ENCODE results near the gene SLC13A3. TPM values are rescaled to one million over a fixed set of nuclear protein-coding genes. Genes with fewer than 3 reads are reported as not detected.

The SLC13A3 gene
- total RNA-seq, 1 experiment from 2014 or later = 1.7 TPM

GRCh38 chr20:46652699-46653098 is 1.4 kb upstream of the SLC13A3 start:
- no peak for DNase-seq (ENCODE audit: low read depth)

DNA sequence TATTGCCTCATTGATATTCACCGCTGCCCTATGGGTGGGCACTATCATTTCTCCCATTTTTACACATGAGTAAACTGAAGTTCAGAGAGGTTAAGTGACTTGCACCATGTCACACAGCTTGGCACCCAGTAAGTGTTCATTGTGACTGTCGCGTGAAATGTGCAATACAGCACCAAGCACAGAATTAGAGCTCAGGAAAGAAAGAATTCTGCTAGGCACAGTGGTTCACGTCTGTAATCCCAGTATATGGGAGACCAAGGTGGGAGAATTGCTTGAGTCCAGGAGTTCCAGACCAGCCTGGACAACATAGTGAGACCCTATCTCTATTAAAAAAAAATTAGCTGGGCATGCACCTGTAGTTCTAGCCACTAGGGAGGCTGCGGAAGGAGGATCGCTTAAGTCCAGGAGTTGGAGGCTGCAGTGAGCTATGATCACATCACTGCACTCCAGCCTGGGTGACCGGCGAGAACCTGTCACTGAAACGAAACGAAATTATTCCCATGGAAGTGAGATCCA is 626 bp downstream of the SLC13A3 start:
- DNase-seq (ENCODE audit: low read depth) = no peak

DNA sequence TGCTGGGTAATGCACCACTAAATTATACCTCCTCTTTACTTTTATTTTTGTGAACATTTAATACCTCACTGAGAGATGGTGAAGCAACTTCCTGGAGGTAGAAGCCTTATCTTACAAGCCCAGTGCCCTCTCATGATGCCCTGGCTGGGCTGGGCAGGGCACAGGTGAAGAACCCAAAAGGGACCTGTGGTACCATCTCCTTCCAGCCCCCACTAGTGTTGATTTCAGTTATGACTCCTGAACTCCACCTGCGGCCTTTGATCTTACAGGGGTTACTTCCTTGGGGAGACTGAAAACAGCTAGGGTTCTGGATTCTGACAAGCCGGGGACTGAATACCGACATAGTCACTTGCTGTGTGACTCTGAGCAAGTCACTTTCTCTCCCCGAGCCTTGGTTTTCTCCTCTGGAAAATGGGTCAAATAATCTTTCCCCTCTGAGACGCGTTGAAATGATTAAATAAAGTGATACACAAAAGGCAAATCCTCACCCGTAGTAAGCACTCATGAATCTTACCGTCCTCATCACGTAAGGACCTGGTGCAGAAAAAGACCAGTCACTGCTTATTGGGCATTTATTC is 1.2 kb downstream of the SLC13A3 start:
- no peak for DNase-seq (ENCODE audit: low read depth)

- no peak for DNase-seq (ENCODE audit: low read depth)
Measured at GRCh38 chr20:46649650-46649949, 1.7 kb downstream of the SLC13A3 start.

DNA sequence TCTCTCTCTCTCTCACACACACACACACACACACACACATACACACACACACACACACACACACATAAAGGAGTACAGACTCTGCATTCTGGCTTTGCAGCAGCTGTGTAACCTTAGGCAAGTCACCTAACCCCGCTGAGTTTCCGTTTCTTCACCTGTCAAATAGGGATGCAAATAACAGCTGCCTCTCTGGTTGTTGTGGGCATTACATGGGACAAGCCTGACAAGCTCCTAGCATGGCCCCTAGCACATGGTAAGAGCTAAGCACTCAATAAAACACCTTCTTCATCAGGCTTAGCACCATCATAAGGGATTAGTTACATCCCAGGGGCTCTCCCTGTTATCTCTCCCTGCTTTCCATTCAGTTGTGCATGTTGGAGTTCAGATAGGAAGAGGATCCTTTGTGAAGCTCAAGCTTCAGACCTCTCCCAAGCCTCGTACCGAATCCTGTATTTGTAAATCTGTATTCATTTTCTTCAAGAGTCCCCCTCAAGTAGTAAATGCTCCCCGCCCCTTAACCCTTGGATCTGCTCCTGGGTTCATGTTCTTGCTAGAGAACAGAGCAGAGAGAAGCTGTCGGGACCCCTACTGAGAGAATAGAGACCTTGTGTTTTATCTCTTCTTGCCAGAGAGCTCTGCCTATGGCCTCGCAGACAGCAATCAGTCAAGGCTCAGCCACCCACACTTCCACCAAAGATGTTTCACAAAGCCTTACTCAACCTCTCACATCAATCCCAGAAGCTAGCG is 2.2 kb downstream of the SLC13A3 start:
- no peak for DNase-seq (ENCODE audit: low read depth)

GRCh38 chr20:46647469-46647868 is 3.8 kb downstream of the SLC13A3 start:
- no peak for DNase-seq (ENCODE audit: low read depth)

- DNase-seq (ENCODE audit: low read depth) = no peak
Measured at GRCh38 chr20:46646659-46647380, 4.4 kb downstream of the SLC13A3 start.

GRCh38 chr20:46646122-46646521 is 5.1 kb downstream of the SLC13A3 start:
- DNase-seq (ENCODE audit: low read depth) = no peak

GRCh38 chr20:46644733-46645132 is 6.5 kb downstream of the SLC13A3 start:
- DNase-seq (ENCODE audit: low read depth) = no peak

DNA sequence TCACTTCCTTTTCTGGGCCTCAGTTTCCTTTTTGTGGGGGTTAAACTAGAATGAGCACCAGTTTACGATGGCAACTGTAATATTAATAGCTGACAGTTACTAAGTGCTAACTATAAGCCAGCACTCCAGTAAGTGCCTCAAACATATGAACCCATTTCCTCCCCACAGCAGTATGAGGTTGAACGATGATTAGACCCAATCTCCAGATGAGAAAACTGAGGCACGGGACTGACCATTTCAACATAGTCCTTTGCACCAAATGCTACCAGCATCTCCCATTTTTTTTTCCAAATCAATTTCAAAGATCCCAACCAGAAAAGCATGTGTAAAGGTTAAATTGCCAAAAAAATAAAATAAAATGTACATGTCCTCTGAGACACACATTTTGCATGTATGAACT is 7.1 kb downstream of the SLC13A3 start:
- no peak for DNase-seq (ENCODE audit: low read depth)

DNA sequence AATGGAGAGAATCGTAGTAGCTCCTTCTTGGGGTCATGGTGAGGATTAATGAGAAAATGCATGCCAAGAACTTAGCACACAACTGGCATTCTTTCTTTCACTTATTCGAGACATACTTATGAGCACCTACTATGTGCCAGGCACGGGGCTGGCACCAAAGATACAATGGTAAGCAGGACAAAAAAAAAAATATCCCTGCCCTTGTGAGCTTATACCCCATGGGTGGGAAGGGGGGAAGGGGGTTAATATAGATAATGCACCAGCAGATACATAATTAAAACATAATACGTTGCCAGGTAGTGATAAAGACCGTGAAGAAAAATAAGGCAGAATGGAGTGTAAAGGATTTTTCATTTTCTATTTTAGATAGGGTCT is 8.3 kb downstream of the SLC13A3 start:
- no peak for DNase-seq (ENCODE audit: low read depth)

DNA sequence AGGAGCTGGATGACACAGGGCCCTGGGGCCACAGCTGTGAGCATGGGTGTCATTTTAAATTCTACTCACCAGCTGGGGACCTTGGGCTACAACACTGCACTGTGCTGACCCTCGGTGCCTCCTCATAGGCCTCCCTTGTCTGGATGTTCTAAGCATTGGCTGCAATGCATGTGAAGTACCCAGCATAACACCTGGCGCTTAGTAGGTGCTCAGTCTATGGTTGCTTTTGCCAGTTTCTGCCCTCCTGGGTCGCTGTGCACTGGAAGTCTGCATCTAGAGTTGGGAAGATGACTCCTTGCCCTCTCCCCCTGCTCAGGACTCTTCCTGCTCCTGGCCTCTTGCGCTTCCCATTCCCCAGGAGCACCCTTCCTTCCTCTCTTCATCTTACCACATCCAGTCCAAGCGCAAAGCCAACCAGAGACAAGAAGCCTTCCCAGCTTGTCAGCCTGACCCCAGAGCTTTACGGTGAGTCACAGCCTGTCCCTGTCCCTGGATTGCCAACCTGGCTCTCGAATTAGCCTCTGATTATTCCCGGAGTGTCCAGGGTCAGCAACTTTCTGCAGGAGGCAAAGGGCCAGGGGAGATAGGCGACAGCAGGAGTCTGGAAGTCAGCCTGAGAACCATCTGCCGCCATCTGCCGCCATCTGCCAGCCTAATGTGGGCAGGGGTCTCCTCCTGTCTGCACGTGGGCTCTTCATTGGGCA is 8.8 kb downstream of the SLC13A3 start:
- no peak for DNase-seq (ENCODE audit: low read depth)

- DNase-seq (ENCODE audit: low read depth) = no peak
Measured at GRCh38 chr20:46641424-46641823, 9.8 kb downstream of the SLC13A3 start.

- no peak for DNase-seq (ENCODE audit: low read depth)
Measured at GRCh38 chr20:46640536-46641311, 10.5 kb downstream of the SLC13A3 start.

DNA sequence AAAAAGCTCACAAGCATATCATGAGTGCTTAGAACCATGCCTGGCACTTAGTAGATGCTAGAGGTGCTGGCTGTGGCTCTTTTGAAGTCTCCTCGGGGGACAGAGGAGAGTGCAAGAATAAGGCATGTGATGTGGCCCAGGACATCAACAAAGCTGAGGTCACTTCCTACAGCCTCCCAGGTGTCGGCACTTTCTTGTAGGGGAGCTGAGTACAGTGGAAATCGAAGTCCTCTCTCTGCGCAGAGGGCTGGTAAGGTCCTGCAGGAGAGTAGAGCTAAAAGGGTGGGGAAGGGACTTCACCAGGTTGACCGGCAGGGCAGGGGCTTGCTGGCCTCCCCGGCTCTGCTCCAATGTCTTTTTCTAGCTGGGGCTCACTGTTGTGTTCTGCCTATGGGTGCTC is 11.2 kb downstream of the SLC13A3 start:
- no peak for DNase-seq (ENCODE audit: low read depth)

- DNase-seq (ENCODE audit: low read depth) = no peak
Measured at GRCh38 chr20:46639587-46639986, 11.7 kb downstream of the SLC13A3 start.

- DNase-seq (ENCODE audit: low read depth) = no peak
Measured at GRCh38 chr20:46638898-46639274, 12.4 kb downstream of the SLC13A3 start.

DNA sequence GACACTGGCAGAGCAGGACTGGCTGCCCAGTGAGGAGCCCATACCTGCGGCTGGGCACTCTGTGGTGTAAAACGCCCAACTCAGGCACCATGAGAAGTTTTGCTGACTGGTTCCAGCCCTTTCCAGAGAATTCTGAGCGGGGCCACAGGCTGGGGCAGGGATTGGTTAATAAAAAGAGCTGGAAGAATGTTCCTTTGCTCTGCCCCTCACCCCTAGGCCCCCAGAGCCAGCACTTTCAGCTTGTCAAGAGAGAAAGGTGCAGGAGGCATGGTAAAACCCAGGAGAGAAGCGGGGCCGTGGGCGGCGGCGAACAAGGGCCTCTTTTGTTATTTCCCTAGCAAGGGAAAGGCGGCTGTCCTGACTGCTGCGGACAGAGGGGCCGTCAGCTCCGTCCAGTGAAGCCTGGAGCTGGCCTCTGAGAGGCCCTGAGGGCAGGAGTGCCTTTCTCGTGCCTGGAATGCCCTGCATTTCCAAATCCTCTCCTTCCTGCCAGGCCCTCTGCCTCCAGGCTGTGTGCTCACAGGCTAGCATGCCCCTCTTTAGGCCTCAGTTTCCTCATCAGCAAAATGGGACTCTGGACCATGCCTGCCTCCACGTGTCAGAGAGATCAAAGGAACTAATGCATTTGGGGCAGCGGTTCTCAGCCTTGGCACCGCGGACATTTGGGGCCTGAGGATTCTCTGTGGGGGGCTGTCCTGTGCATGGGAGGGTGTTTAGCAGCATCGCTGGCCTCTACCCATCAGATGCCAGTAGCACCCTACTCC is 12.9 kb downstream of the SLC13A3 start:
- peak; percentile 26 for DNase-seq (ENCODE audit: low read depth)

DNA sequence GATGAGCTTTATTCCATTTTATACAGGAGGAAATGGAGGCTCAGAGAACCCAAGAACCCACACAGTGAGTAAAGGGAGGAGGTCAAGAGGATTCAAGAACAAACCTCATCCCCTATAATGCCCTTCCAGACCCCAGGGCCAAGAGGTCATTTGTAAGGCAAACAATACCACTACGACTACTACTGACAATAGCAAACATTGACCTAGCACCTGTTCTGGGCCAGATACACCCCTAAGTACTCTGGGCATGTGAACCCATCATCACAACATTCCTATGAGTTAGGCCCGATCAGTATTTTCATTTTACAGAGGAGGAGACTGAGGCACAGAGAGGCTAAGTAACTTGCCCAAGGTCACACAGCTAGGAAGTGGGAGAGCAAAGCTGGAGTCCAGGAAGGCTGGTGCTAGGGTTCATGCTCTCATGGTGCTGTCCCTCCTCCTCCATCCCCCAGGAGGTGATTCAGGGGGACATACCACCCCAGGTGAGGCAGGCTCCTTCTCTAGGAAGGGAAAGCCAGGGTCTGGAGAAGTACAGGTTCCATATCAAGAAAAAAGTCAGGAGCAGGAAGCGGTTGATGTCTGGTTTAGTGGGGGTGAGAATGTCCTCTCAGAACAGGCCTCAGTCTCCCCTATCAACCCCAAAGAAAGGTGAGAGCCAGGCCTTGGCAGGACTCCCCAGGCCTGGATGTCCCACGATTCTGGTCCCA is 13.7 kb downstream of the SLC13A3 start:
- no peak for DNase-seq (ENCODE audit: low read depth)

GRCh38 chr20:46637020-46637419 is 14.2 kb downstream of the SLC13A3 start:
- DNase-seq (ENCODE audit: low read depth) = no peak
